Stomach (tissue), 4 donors: ENCODE measurements around the gene DNMT3B.
"Not testable (repeated sequence)": the region's sequence is repeated elsewhere in the genome, so short reads cannot be mapped to it uniquely, and the experiment has no call there.

Source experiments
- CTCF ChIP-seq, 7 experiments: fragments of 450-650 bp in 4 of 7; fragments of 200-600 bp in 3 of 7; sonication (generic) in 3 of 7; IDR thresholded peaks; one replicate each; pipeline ENCODE4 v1.5.1; 2016 to 2019; ENCODE audit warnings: antibody characterized with exemption in 7 of 7, control low read depth in 2 of 7, mild to moderate bottlenecking in 1 of 7
- POLR2A ChIP-seq, 4 donors: fragments of 450-650 bp; IDR thresholded peaks; one replicate each; pipeline ENCODE4 v1.6.1; 2016; ENCODE audit warnings: antibody characterized with exemption in 4 of 4, control low read depth in 2 of 4, mild to moderate bottlenecking in 1 of 4, moderate library complexity in 1 of 4

GRCh38 chr20:32765230-32765875 is 3.2 kb downstream of the DNMT3B start:
- not testable (repeated sequence) for TF ChIP-seq CTCF, POLR2A (IDR thresholded peaks at IDR 0.05)
